Smooth muscle cell (in vitro differentiated cells): ENCODE measurements around the gene POU6F2. TPM values are rescaled to one million over a fixed set of nuclear protein-coding genes. Genes with fewer than 3 reads are reported as not detected.

ENCODE experiments used
- DNase-seq: peaks from one replicate; lab custom pipeline; 2025; ENCODE audit not compliant: unreplicated experiment; lab: John Stamatoyannopoulos, UW
- H2AFZ ChIP-seq: fragments of 200-600 bp; sonication (generic); 2 replicates; pipeline ENCODE4 v1.6.0; 2016; ENCODE audit warnings: antibody characterized with exemption, low read depth, mild to moderate bottlenecking
- H3F3A ChIP-seq: fragments of 200-600 bp; sonication (generic); 2 replicates; pipeline ENCODE4 v1.6.0; 2017; ENCODE audit warnings: antibody characterized with exemption, low read depth
- H3K27ac ChIP-seq: fragments of 200-600 bp; sonication (generic); 2 replicates; pipeline ENCODE4 v1.5.1; 2016; ENCODE audit warnings: low read depth, mild to moderate bottlenecking
- H3K27me3 ChIP-seq: fragments of 200-600 bp; sonication (generic); 2 replicates; pipeline ENCODE4 v1.6.1; 2016; ENCODE audit warnings: low read depth, mild to moderate bottlenecking
- H3K36me3 ChIP-seq: fragments of 200-600 bp; sonication (generic); 2 replicates; pipeline ENCODE4 v1.5.1; 2016; ENCODE audit warnings: low read depth
- H3K4me1 ChIP-seq: fragments of 200-600 bp; sonication (generic); 2 replicates; pipeline ENCODE4 v1.5.1; 2016; ENCODE audit warnings: low read depth
- H3K4me2 ChIP-seq: fragments of 200-600 bp; sonication (generic); 2 replicates; pipeline ENCODE4 v1.6.0; 2016; ENCODE audit warnings: mild to moderate bottlenecking
- H3K4me3 ChIP-seq: fragments of 200-600 bp; sonication (generic); 2 replicates; pipeline ENCODE4 v1.5.1; 2016; ENCODE audit warnings: mild to moderate bottlenecking
- H3K79me2 ChIP-seq: fragments of 200-600 bp; sonication (generic); 2 replicates; pipeline ENCODE4 v1.6.0; 2016; ENCODE audit warnings: low read depth, mild to moderate bottlenecking
- H3K9ac ChIP-seq: fragments of 200-600 bp; sonication (generic); 2 replicates; pipeline ENCODE4 v1.6.0; 2016; ENCODE audit warnings: low read depth
- H3K9me3 ChIP-seq: fragments of 200-600 bp; sonication (generic); replicated peaks from 2 replicates; pipeline ENCODE4 v1.5.1; 2016; ENCODE audit warnings: low read depth
- H4K20me1 ChIP-seq: fragments of 200-600 bp; sonication (generic); 2 replicates; pipeline ENCODE4 v1.6.0; 2016; ENCODE audit warnings: low read depth
- WGBS: methylation state at CpG from one replicate; pipeline ENCODE4 v1.1.7; 2016; ENCODE audit warnings: low lambda C conversion rate; 5-methylcytosine and 5-hydroxymethylcytosine counted together
- polyA plus RNA-seq: library from polyadenylated mRNA; unstranded; fragments of >200 nt; fragmentation: Nextera tagmentation; extraction: Ambion mirVana; gene quantifications from 2 replicates; pipeline ENCODE4 v1.2.1, GENCODE V29; 2016
- total RNA-seq: library from RNA; depleted of rRNA; stranded (reverse); fragments of >200 nt; gene quantifications from 2 replicates; pipeline ENCODE4 v1.2.3, GENCODE V29; 2014
- TF ChIP-seq, protein P1 (sequence below): fragments of 200-600 bp; sonication (generic); IDR thresholded peaks from 2 replicates; pipeline ENCODE4 v1.5.1; 2017; ENCODE audit warnings: borderline replicate concordance, mild to moderate bottlenecking, antibody characterized with exemption; ENCODE audit not compliant: insufficient read depth, poor library complexity, severe bottlenecking

Gene POU6F2
- total and polyA plus RNA-seq, 2 experiments from 2014 or later = 1.2 TPM

DNA sequence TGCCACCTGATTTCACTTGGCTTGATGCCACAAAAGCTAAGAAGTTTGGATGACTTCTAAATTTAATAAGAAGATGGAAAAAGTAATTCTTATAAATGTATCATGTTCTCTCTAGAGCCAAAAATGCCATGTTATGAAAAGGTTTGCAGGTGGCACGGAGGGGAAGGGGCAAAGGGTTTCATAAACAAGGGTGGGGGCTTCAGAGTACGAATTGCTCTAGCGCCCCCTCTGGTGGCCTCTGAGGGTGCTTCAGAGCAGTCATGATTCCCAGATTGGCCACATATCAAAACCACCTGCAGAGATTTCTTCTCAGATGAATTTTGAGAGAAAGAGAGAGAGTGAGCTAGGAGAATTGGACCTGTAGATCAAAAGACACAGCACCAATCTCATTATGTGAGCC, 379.9 kb downstream of the POU6F2 start:
- Histone ChIP-seq H3K27me3 (no peaks in the 10 kb centered on the region), H3K36me3 (no peaks in the 10 kb centered on the region), H3K4me3 (no peak overlapping the region), H3K4me2 (no peak overlapping the region), H3K27ac (no peak overlapping the region), H3K4me1 (peaks cover 32% of the 10 kb centered on the region), H4K20me1 (no peaks in the 10 kb centered on the region), H3K9ac (no peak overlapping the region), H3K9me3 (no peaks in the 10 kb centered on the region), H2AFZ (no peak overlapping the region), H3F3A (peaks cover 11% of the 10 kb centered on the region), H3K79me2 (no peaks in the 10 kb centered on the region)
- TF ChIP-seq, protein P1, sequence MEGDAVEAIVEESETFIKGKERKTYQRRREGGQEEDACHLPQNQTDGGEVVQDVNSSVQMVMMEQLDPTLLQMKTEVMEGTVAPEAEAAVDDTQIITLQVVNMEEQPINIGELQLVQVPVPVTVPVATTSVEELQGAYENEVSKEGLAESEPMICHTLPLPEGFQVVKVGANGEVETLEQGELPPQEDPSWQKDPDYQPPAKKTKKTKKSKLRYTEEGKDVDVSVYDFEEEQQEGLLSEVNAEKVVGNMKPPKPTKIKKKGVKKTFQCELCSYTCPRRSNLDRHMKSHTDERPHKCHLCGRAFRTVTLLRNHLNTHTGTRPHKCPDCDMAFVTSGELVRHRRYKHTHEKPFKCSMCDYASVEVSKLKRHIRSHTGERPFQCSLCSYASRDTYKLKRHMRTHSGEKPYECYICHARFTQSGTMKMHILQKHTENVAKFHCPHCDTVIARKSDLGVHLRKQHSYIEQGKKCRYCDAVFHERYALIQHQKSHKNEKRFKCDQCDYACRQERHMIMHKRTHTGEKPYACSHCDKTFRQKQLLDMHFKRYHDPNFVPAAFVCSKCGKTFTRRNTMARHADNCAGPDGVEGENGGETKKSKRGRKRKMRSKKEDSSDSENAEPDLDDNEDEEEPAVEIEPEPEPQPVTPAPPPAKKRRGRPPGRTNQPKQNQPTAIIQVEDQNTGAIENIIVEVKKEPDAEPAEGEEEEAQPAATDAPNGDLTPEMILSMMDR = peak; percentile 34
- DNase-seq = no peak
- WGBS = 32% methylated on average over 3 of the region's 3 CpGs

DNA sequence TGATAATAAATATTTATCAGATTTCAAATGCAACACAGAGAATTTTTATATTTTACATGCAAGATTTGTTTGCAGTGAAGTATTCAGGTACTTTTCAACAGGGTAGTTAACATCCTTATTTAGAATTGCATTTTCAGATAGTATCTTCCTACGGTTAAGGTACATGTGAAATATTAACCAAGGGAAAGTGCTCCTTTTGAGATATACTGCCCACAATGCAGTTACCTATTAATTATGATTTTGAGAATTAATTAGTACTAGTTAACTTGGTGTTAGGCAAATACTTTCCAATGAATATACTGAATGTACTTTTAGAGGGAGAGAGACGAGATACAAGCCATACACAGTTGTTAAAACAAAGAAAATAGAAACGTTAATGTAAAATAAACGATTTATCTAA, 382.3 kb downstream of the POU6F2 start:
- Histone ChIP-seq H3K9ac (no peak overlapping the region), H3K9me3 (no peaks in the 10 kb centered on the region), H3F3A (peaks cover under 1% of the 10 kb centered on the region), H3K4me2 (no peak overlapping the region), H4K20me1 (no peaks in the 10 kb centered on the region), H2AFZ (no peak overlapping the region), H3K27me3 (no peaks in the 10 kb centered on the region), H3K27ac (no peak overlapping the region), H3K36me3 (no peaks in the 10 kb centered on the region), H3K79me2 (no peaks in the 10 kb centered on the region), H3K4me3 (no peak overlapping the region), H3K4me1 (peaks cover 8% of the 10 kb centered on the region)
- WGBS = 83% methylated on average over 4 of the region's 4 CpGs
- TF ChIP-seq, protein P1 = no peak
- no peak for DNase-seq

DNA sequence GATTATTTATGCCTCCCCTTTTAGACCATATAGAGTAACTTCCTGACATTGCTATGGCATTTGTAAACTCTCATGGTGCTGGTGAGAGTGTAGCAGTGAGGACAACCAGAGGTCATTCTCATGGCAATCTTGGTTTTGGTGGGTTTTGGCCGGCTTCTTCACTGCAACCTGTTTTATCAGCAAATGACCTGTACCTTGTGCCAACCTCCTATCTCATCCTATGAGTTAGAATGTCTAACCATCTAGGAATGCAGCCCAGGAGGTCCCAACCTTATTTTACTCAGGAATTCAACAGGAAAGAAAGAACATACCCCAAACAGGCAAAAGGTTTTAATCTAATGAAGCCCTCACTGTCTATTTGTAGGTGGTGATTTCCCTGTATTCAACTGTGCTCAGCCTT, 383.1 kb downstream of the POU6F2 start:
- Histone ChIP-seq H3K36me3 (no peaks in the 10 kb centered on the region), H3K27ac (no peak overlapping the region), H4K20me1 (no peaks in the 10 kb centered on the region), H2AFZ (no peak overlapping the region), H3K4me1 (peaks cover 1% of the 10 kb centered on the region), H3K27me3 (no peaks in the 10 kb centered on the region), H3K9me3 (no peaks in the 10 kb centered on the region), H3F3A (no peaks in the 10 kb centered on the region), H3K4me2 (no peak overlapping the region), H3K4me3 (no peak overlapping the region), H3K9ac (no peak overlapping the region), H3K79me2 (no peaks in the 10 kb centered on the region)
- TF ChIP-seq, protein P1 = no peak
- no peak for DNase-seq
- 100% methylated on average over 1 of the region's 1 CpG for WGBS

DNA sequence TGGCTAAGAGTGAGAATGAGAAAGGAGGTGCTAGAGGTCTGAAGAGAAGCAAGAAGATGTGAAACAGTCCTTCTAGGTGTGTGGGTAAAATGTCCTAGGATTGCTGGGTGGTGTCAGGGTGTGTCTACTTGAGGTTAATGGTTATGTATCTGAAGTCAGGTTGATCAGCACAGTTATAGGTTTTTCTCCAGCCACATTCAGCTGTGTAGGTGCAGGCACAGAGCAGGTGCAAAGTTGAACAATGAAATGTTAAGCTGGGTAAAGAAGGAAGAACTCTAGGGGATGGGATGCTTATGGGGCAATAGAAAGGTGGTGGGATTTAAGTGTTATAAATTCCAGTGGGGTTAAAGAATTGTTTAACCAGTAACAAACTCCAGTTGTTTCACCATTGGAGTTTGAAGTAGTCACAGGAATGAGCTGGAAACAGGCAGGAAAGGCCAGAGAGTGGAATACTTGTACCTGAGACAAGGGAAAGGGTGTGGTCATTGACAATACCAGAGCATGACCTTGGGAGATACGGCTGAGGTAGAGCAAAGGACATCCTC, 388.1 kb downstream of the POU6F2 start:
- Histone ChIP-seq H4K20me1 (no peaks in the 10 kb centered on the region), H3K27ac (no peak overlapping the region), H3K4me2 (no peak overlapping the region), H3K4me1 (no peaks in the 10 kb centered on the region), H3F3A (no peaks in the 10 kb centered on the region), H3K27me3 (no peaks in the 10 kb centered on the region), H3K9ac (no peak overlapping the region), H3K36me3 (no peaks in the 10 kb centered on the region), H3K4me3 (no peak overlapping the region), H3K9me3 (no peaks in the 10 kb centered on the region), H3K79me2 (no peaks in the 10 kb centered on the region), H2AFZ (no peak overlapping the region)
- TF ChIP-seq, protein P1 = no peak
- 94% methylated on average over 1 of the region's 1 CpG for WGBS
- no peak for DNase-seq
